HEK293 (cell line): ENCODE results near the gene OLA1.
"Not testable (repeated sequence)": the region's sequence is repeated elsewhere in the genome, so short reads cannot be mapped to it uniquely, and the experiment has no call there.

ENCODE experiments used
- CTCF ChIA-PET: fragments of 350-600 bp; formaldehyde crosslinking; extraction: SDS; loops from one replicate; lab custom pipeline; 2021; ENCODE audit warnings: antibody characterized with exemption; lab: Yijun Ruan, JAX
- POLR2A ChIA-PET: fragments of 300-600 bp; formaldehyde crosslinking; extraction: SDS; loops from one replicate; lab custom pipeline; 2020; ENCODE audit warnings: antibody characterized with exemption, inconsistent platforms; lab: Yijun Ruan, JAX
- H3K27ac ChIP-seq: fragments of 200-500 bp; sonication (Bioruptor generic); 2 replicates; pipeline ENCODE4 v1.5.1; 2014; ENCODE audit warnings: low read depth, low read length, control low read depth, inconsistent platforms; ENCODE audit errors: extremely low read depth
- H3K36me3 ChIP-seq, 2 experiments: fragments of 200-500 bp in 1 of 2; sonication (Bioruptor generic) in 1 of 2; 1 replicate in 1 of 2; 2 replicates in 1 of 2; pipeline ENCODE4 v1.5.1; 2014 to 2017; ENCODE audit warnings: inconsistent platforms in 2 of 2, low read length in 2 of 2; ENCODE audit not compliant: control insufficient read depth in 2 of 2, insufficient read depth in 1 of 2
- H3K4me1 ChIP-seq: fragments of 200-500 bp; sonication (Bioruptor generic); 2 replicates; pipeline ENCODE4 v1.5.1; 2014; ENCODE audit warnings: mild to moderate bottlenecking, low read length, inconsistent platforms; ENCODE audit not compliant: control insufficient read depth, insufficient read depth
- H3K4me3 ChIP-seq: 2 replicates; pipeline ENCODE4 v1.5.1; 2011; ENCODE audit warnings: low read depth, mild to moderate bottlenecking, control low read depth, low read length, moderate library complexity
- H3K9me3 ChIP-seq: fragments of 200-500 bp; sonication (Bioruptor generic); 2 replicates; pipeline ENCODE4 v1.5.1; 2014; ENCODE audit warnings: low read depth, low read length, inconsistent platforms; ENCODE audit not compliant: control insufficient read depth, insufficient read depth
- EGR2 ChIP-seq: fragments of 450-650 bp; formaldehyde crosslinking; IDR thresholded peaks from 2 replicates; pipeline ENCODE4 v1.5.1; 2016; ENCODE audit warnings: low read depth, missing biosample characterization, missing genetic modification characterization
- KLF17 ChIP-seq: fragments of 450-650 bp; formaldehyde crosslinking; IDR thresholded peaks from 2 replicates; pipeline ENCODE4 v1.5.1; 2016; ENCODE audit warnings: missing biosample characterization, missing genetic modification characterization
- KLF8 ChIP-seq: fragments of 450-650 bp; formaldehyde crosslinking; IDR thresholded peaks from 2 replicates; pipeline ENCODE4 v1.5.1; 2016; ENCODE audit warnings: missing biosample characterization, missing genetic modification characterization
- OSR2 ChIP-seq: fragments of 450-650 bp; formaldehyde crosslinking; IDR thresholded peaks from 2 replicates; pipeline ENCODE4 v1.5.1; 2016; ENCODE audit warnings: missing biosample characterization, missing genetic modification characterization
- PRDM6 ChIP-seq: fragments of 450-650 bp; formaldehyde crosslinking; IDR thresholded peaks from 2 replicates; pipeline ENCODE4 v1.5.1; 2017; ENCODE audit warnings: missing biosample characterization, missing genetic modification characterization
- SCRT1 ChIP-seq: fragments of 450-650 bp; formaldehyde crosslinking; IDR thresholded peaks from 2 replicates; pipeline ENCODE4 v1.5.1; 2016; ENCODE audit warnings: missing biosample characterization, missing genetic modification characterization, borderline replicate concordance
- SETDB1 ChIP-seq: IDR thresholded peaks from one replicate; pipeline ENCODE4 v1.6.1; 2017; ENCODE audit warnings: mild to moderate bottlenecking, low read length, moderate library complexity, mixed read lengths; ENCODE audit not compliant: insufficient read length
- SP7 ChIP-seq: fragments of 450-650 bp; formaldehyde crosslinking; IDR thresholded peaks from 2 replicates; pipeline ENCODE4 v1.5.1; 2016; ENCODE audit warnings: missing biosample characterization, missing genetic modification characterization
- ZNF184 ChIP-seq: fragments of 450-650 bp; IDR thresholded peaks from 2 replicates; pipeline ENCODE4 v1.5.1; 2018; ENCODE audit warnings: missing biosample characterization, mild to moderate bottlenecking, missing genetic modification characterization
- ZNF211 ChIP-seq: fragments of 450-650 bp; formaldehyde crosslinking; IDR thresholded peaks from 2 replicates; pipeline ENCODE4 v1.5.1; 2016; ENCODE audit warnings: low read depth, missing biosample characterization, missing genetic modification characterization
- ZNF302 ChIP-seq: fragments of 450-650 bp; formaldehyde crosslinking; IDR thresholded peaks from 2 replicates; pipeline ENCODE4 v1.5.1; 2016; ENCODE audit warnings: missing biosample characterization, missing genetic modification characterization, low read depth
- ZNF354C ChIP-seq: fragments of 450-650 bp; formaldehyde crosslinking; IDR thresholded peaks from 2 replicates; pipeline ENCODE4 v1.5.1; 2016; ENCODE audit warnings: missing biosample characterization, missing genetic modification characterization, low read depth, borderline replicate concordance
- ZNF366 ChIP-seq: fragments of 450-650 bp; formaldehyde crosslinking; conservative IDR thresholded peaks from 2 replicates; pipeline ENCODE4 v1.5.1; 2016; ENCODE audit warnings: missing biosample characterization, missing genetic modification characterization
- ZNF404 ChIP-seq: fragments of 450-650 bp; formaldehyde crosslinking; IDR thresholded peaks from 2 replicates; pipeline ENCODE4 v1.5.1; 2017; ENCODE audit warnings: missing biosample characterization, missing genetic modification characterization
- ZNF530 ChIP-seq: fragments of 450-650 bp; formaldehyde crosslinking; IDR thresholded peaks from 2 replicates; pipeline ENCODE4 v1.5.1; 2016; ENCODE audit warnings: low read depth, missing biosample characterization, missing genetic modification characterization
- ZNF747 ChIP-seq: fragments of 450-650 bp; formaldehyde crosslinking; IDR thresholded peaks from 2 replicates; pipeline ENCODE4 v1.5.1; 2016; ENCODE audit warnings: missing biosample characterization, missing genetic modification characterization
- ZNF76 ChIP-seq: fragments of 450-650 bp; formaldehyde crosslinking; IDR thresholded peaks from 2 replicates; pipeline ENCODE4; 2016; ENCODE audit warnings: low read depth, missing biosample characterization, missing genetic modification characterization, borderline replicate concordance
- ZNF785 ChIP-seq: fragments of 450-650 bp; formaldehyde crosslinking; IDR thresholded peaks from 2 replicates; pipeline ENCODE4 v1.5.1; 2016; ENCODE audit warnings: missing biosample characterization, missing genetic modification characterization
- TF ChIP-seq, protein P1 (sequence below): fragments of 450-650 bp; formaldehyde crosslinking; conservative IDR thresholded peaks from 2 replicates; pipeline ENCODE4 v1.5.1; 2016; ENCODE audit warnings: low read depth, missing biosample characterization, missing genetic modification characterization
- TF ChIP-seq, protein P2 (sequence below): fragments of 450-650 bp; formaldehyde crosslinking; IDR thresholded peaks from 2 replicates; pipeline ENCODE4 v1.5.1; 2016; ENCODE audit warnings: missing biosample characterization, missing genetic modification characterization

Gene OLA1

DNA sequence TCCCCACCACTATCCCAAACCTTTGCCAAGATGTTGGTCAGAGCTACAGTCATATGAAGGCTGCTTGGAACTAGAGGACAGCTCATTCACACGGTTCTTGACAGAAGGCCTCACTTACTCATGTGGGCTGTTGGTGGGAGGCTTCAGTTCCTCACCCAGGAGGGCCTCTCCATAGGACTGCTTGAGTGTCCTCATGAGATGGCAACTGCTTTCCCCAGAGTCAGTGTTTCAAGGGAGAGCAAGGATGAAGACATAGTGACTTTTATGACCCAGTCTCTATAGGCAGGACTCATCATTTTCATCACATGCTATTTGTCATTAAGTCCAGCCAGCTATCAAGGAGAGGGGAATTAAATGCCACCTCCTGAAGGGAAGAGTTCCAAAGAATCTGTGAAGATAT is 33.4 kb upstream of the OLA1 start (continued):
- TF ChIP-seq ZNF184 (no peak), ZNF404 (tag by site-specific recombination) (no peak), KLF17 (no peak), PRDM6 (no peak), KLF8 (tag by site-specific recombination) (no peak)

DNA sequence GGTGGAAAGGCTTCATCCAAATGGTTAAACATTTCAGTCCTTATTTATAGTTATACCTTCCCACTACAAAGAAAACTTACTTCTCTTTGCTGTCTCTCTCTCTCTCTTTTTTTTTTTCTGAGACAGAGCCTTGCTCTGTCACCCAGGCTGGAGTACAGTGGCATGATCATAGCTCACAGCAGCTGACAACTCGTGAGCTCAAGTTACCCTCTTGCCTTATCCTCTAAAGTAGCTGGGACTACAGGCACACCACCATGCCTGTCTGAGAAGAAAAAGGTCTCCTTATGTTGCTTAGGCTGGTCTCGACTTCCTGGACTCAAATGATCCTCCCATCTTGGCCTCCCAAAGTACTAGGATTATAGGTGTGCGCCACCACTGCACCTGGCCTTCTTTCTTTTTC is 32.3 kb upstream of the OLA1 start:
- no peak overlapping the region for H3K27ac ChIP-seq
- ChIA-PET POLR2A (no interaction called here), CTCF (interaction anchor here (0.7 kb wide), 1 partner anchor 264 kb away, joined by 3 read pairs; no protein-coding TSS in a partner anchor)
- H3K36me3 ChIP-seq: no peaks in the 10 kb centered on the region
- no peaks in the 10 kb centered on the region for H3K4me1 ChIP-seq
- TF ChIP-seq ZNF530 (no peak), ZNF747 (tag by site-specific recombination) (no peak), SCRT1 (tag by site-specific recombination) (no peak), ZNF211 (tag by site-specific recombination) (no peak), EGR2 (no peak), ZNF785 (tag by site-specific recombination) (no peak), SETDB1 (no peak), OSR2 (tag by site-specific recombination) (no peak), ZNF354C (no peak), ZNF76 (no peak), ZNF366 (no peak), SP7 (tag by site-specific recombination) (no peak), ZNF302 (tag by site-specific recombination) (no peak)
- TF ChIP-seq, protein P1, sequence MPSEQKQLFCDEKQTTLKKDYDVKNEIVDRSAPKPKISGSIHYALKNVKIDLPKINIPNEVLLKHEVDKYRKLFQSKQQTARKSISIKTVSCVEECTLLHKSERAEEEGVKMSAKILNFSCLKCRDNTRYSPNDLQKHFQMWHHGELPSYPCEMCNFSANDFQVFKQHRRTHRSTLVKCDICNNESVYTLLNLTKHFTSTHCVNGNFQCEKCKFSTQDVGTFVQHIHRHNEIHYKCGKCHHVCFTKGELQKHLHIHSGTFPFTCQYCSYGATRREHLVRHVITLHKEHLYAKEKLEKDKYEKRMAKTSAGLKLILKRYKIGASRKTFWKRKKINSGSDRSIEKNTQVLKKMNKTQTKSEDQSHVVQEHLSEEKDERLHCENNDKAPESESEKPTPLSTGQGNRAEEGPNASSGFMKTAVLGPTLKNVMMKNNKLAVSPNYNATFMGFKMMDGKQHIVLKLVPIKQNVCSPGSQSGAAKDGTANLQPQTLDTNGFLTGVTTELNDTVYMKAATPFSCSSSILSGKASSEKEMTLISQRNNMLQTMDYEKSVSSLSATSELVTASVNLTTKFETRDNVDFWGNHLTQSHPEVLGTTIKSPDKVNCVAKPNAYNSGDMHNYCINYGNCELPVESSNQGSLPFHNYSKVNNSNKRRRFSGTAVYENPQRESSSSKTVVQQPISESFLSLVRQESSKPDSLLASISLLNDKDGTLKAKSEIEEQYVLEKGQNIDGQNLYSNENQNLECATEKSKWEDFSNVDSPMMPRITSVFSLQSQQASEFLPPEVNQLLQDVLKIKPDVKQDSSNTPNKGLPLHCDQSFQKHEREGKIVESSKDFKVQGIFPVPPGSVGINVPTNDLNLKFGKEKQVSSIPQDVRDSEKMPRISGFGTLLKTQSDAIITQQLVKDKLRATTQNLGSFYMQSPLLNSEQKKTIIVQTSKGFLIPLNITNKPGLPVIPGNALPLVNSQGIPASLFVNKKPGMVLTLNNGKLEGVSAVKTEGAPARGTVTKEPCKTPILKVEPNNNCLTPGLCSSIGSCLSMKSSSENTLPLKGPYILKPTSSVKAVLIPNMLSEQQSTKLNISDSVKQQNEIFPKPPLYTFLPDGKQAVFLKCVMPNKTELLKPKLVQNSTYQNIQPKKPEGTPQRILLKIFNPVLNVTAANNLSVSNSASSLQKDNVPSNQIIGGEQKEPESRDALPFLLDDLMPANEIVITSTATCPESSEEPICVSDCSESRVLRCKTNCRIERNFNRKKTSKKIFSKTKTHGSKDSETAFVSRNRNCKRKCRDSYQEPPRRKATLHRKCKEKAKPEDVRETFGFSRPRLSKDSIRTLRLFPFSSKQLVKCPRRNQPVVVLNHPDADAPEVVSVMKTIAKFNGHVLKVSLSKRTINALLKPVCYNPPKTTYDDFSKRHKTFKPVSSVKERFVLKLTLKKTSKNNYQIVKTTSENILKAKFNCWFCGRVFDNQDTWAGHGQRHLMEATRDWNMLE: no peak
- TF ChIP-seq, protein P2, sequence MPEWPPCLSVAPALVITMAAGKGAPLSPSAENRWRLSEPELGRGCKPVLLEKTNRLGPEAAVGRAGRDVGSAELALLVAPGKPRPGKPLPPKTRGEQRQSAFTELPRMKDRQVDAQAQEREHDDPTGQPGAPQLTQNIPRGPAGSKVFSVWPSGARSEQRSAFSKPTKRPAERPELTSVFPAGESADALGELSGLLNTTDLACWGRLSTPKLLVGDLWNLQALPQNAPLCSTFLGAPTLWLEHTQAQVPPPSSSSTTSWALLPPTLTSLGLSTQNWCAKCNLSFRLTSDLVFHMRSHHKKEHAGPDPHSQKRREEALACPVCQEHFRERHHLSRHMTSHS (tag by site-specific recombination): no peak
- TF ChIP-seq, all 188 proteins: peak for 0
- H3K9me3 ChIP-seq: no peaks in the 10 kb centered on the region
- no peak overlapping the region for H3K4me3 ChIP-seq

GRCh38 chr2:174270263-174270662 is 21.9 kb upstream of the OLA1 start:
- H3K36me3 ChIP-seq, POLR2A ChIA-PET, H3K27ac ChIP-seq, CTCF ChIA-PET, H3K4me1 ChIP-seq, H3K9me3 ChIP-seq, H3K4me3 ChIP-seq: not testable (repeated sequence)
